Measurements from ENCODE around the gene PCNT. TPM values are rescaled to one million over a fixed set of nuclear protein-coding genes. Genes with fewer than 3 reads are reported as not detected.

PCNT gene
- polyA plus RNA-seq, 1 experiment, result 8.5 TPM

DNA sequence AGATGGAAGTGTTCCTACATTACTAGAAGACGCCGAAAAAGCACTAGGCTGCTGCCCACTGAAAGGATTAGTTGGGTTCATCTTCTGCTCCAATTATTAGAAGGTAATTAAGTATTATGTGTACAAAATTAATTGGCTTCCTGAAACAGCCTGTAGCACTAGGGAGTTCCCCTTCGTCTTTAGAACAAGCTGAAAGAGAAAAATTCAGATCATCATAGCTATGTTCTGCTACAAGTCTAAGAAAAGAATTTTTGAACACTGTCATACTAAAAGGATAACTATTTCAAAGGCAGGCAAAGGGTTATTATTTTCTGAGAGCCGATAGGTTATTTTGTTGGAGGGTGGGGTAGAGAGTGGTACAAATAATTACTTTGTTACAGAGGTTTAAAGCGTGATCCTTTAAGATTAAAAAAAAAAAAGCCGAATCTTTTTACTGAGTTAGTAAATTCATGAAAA lies 38.7 kb upstream of the PCNT start, which contains the start of gene MCM3AP:
Gene MCM3AP (minus strand): TSS at position 406 of the 456 bp plus-strand sequence. CDS start 325 bp downstream, at position 81.
- peak within 1 kb of the TSS; percentile 78 for H3K4me3 ChIP-seq (ENCODE audit: low read depth, low read length)
- DNase-seq (ENCODE audit: low read depth, low spot score), result no peak
- ChIA-PET CTCF (interaction anchor here (0.6 to 2.0 kb wide), 5 partner anchors 11 to 312 kb away, joined by 3 to 11 read pairs (median 4); no protein-coding TSS in a partner anchor), POLR2A (interaction anchor here (0.7 to 1.3 kb wide), 3 partner anchors 16 to 132 kb away, joined by 3 to 6 read pairs (median 5); partner anchors contain the start of gene C21orf58)
- peak within 1 kb of the TSS; percentile 83 for H3K27ac ChIP-seq (ENCODE audit: low read depth, low read length)
- no peak for TF ChIP-seq CTCF (IDR thresholded peaks at IDR 0.05; ENCODE audit: low read depth, low read length)
- 0 out of 2 replicates have a peak, but pooled peaks cover 2% of the 10 kb centered on the region for H3K9me3 ChIP-seq (ENCODE audit: control insufficient read depth, insufficient read depth, low read length)
- H3K27me3 ChIP-seq (ENCODE audit: control insufficient read depth, insufficient read depth, low read length), result no peaks in the 10 kb centered on the region

GRCh38 chr21:46285761-46286647 lies 38.0 kb upstream of the PCNT start, which contains the start of gene YBEY:
TSS of gene YBEY (plus strand) at chr21:46286342. CDS start at chr21:46286914, 572 bp downstream.
- Histone ChIP-seq H3K9me3 (ENCODE audit: control insufficient read depth, insufficient read depth, low read length) (0 out of 2 replicates have a peak, but pooled peaks cover 2% of the 10 kb centered on the region), H3K27me3 (ENCODE audit: control insufficient read depth, insufficient read depth, low read length) (no peaks in the 10 kb centered on the region), H3K27ac (ENCODE audit: low read depth, low read length) (peak within 1 kb of the TSS; percentile 83), H3K4me3 (ENCODE audit: low read depth, low read length) (peak within 1 kb of the TSS; percentile 78)
- peak; percentile 76 for DNase-seq (ENCODE audit: low read depth, low spot score)
- CTCF ChIA-PET, result interaction anchor here (0.9 to 2.0 kb wide), 4 partner anchors 11 to 316 kb away, joined by 3 to 5 read pairs (median 4); no protein-coding TSS in a partner anchor
- peak; percentile 44 for TF ChIP-seq CTCF (IDR thresholded peaks at IDR 0.05; ENCODE audit: low read depth, low read length)
- POLR2A ChIA-PET, result interaction anchor here (0.7 to 1.3 kb wide), 4 partner anchors 15 to 133 kb away, joined by 3 to 6 read pairs (median 4); partner anchors contain the start of gene C21orf58

DNA sequence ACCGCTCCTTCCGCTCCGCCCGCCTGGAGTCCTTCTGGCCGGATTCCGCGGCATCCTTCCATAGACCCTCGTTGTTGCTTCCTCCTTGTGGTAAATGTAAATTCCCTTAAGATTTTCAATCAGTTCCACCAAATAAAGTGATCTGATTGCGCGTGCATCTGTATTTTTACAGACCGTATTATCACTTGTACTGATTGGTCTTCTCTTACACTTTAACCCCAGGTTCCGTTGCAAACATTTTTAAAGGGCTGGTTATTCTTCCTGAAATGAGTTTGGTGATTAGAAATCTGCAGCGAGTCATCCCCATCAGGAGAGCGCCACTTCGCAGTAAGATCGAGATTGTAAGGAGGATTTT lies 37.3 kb upstream of the PCNT start:
- 0 out of 2 replicates have a peak, but pooled peaks cover 2% of the 10 kb centered on the region for H3K9me3 ChIP-seq (ENCODE audit: control insufficient read depth, insufficient read depth, low read length)
- peak overlapping the region; percentile 78 for H3K4me3 ChIP-seq (ENCODE audit: low read depth, low read length)
- peak overlapping the region; percentile 83 for H3K27ac ChIP-seq (ENCODE audit: low read depth, low read length)
- H3K27me3 ChIP-seq (ENCODE audit: control insufficient read depth, insufficient read depth, low read length), result no peaks in the 10 kb centered on the region
- DNase-seq (ENCODE audit: low read depth, low spot score), result peak; percentile 30
- POLR2A ChIA-PET, result interaction anchor here (1.0 kb wide), 1 partner anchor 14 kb away, joined by 3 read pairs; no protein-coding TSS in a partner anchor
- TF ChIP-seq CTCF (IDR thresholded peaks at IDR 0.05; ENCODE audit: low read depth, low read length), result peak; percentile 11; the same call in 1 of the 2 replicates
- CTCF ChIA-PET, result no interaction called here

- Histone ChIP-seq H3K27ac (ENCODE audit: low read depth, low read length) (no peak overlapping the region), H3K9me3 (ENCODE audit: control insufficient read depth, insufficient read depth, low read length) (peaks cover 2% of the 10 kb centered on the region; the same call in 1 of the 2 replicates), H3K4me3 (ENCODE audit: low read depth, low read length) (peak overlapping the region; percentile 78; the same call in 1 of the 2 replicates), H3K27me3 (ENCODE audit: control insufficient read depth, insufficient read depth, low read length) (no peaks in the 10 kb centered on the region)
- TF ChIP-seq CTCF (IDR thresholded peaks at IDR 0.05; ENCODE audit: low read depth, low read length), result no peak
- DNase-seq (ENCODE audit: low read depth, low spot score), result no peak
- ChIA-PET POLR2A (no interaction called here), CTCF (no interaction called here)
Observed at GRCh38 chr21:46287541-46287940, 36.4 kb upstream of the PCNT start.
